Measurements from ENCODE around the gene HAS3. TPM values are rescaled to one million over a fixed set of nuclear protein-coding genes. Genes with fewer than 3 reads are reported as not detected.

The HAS3 gene
- total RNA-seq, 2 donors from 2014 or later = 1.8 to 2.7 TPM

GRCh38 chr16:69064124-69064763, 41.2 kb upstream of the HAS3 start:
- TF ChIP-seq, protein P1, sequence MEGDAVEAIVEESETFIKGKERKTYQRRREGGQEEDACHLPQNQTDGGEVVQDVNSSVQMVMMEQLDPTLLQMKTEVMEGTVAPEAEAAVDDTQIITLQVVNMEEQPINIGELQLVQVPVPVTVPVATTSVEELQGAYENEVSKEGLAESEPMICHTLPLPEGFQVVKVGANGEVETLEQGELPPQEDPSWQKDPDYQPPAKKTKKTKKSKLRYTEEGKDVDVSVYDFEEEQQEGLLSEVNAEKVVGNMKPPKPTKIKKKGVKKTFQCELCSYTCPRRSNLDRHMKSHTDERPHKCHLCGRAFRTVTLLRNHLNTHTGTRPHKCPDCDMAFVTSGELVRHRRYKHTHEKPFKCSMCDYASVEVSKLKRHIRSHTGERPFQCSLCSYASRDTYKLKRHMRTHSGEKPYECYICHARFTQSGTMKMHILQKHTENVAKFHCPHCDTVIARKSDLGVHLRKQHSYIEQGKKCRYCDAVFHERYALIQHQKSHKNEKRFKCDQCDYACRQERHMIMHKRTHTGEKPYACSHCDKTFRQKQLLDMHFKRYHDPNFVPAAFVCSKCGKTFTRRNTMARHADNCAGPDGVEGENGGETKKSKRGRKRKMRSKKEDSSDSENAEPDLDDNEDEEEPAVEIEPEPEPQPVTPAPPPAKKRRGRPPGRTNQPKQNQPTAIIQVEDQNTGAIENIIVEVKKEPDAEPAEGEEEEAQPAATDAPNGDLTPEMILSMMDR (IDR thresholded peaks at IDR 0.05) = no peak

DNA sequence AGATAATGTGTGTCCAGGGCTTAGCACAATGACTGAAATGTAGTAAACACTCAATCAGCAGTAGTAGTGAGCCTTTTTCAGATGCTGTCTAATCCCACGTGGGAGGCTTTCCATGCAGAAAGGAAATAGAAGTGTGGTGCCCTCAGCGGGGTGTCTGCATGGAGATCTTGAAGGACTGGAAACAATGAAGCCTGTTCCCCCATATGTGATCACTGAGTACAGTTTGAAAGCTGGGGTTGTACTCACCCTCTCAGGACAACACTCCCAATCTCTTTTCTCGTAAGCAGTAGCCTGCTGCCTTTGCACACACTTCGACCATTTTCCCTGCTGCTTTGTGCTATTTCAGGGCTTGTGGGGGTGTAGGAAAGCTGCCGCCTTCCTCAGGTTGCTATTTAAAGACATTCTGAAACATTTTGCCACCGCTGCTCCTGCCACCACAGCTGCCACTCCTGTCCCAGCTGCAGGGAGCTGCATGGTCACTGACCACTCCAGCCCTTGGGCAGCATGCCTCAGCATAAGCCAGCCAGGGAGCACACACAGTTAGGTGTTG, 40.6 kb upstream of the HAS3 start:
- ATAC-seq (ENCODE audit: insufficient number of reproducible peaks, low FRiP score, low read depth) = no peak
- no peak for DNase-seq (ENCODE audit: low spot score)
- TF ChIP-seq, protein P1 (IDR thresholded peaks at IDR 0.05) = no peak

More at GRCh38 chr16:69064124-69064763, 41.2 kb upstream of the HAS3 start:
- no peak for ATAC-seq (ENCODE audit: insufficient number of reproducible peaks, low FRiP score, low read depth)
- Histone ChIP-seq H3K4me1 (ENCODE audit: control insufficient read depth in 1 of 2, low read depth in 2 of 2) (no peaks in the 10 kb centered on the region), H3K27me3 (replicated peaks; ENCODE audit: insufficient read depth) (no peaks in the 10 kb centered on the region), H3K27ac (no peak overlapping the region), H3K36me3 (no peaks in the 10 kb centered on the region), H3K9me3 (no peaks in the 10 kb centered on the region), H3K4me3 (no peak overlapping the region)
- no peak for DNase-seq (ENCODE audit: low spot score)

GRCh38 chr16:69069504-69069903, 35.9 kb upstream of the HAS3 start:
- H3K27ac ChIP-seq = no peak overlapping the region
- no peak for DNase-seq (ENCODE audit: low spot score)
- H3K9me3 ChIP-seq = no peaks in the 10 kb centered on the region
- ATAC-seq (ENCODE audit: insufficient number of reproducible peaks, low FRiP score, low read depth) = no peak
- H3K27me3 ChIP-seq (replicated peaks; ENCODE audit: insufficient read depth) = no peaks in the 10 kb centered on the region
- no peaks in the 10 kb centered on the region for H3K4me1 ChIP-seq (ENCODE audit: control insufficient read depth in 1 of 2, low read depth in 2 of 2)
- H3K36me3 ChIP-seq = no peaks in the 10 kb centered on the region
- H3K4me3 ChIP-seq = no peak overlapping the region
- TF ChIP-seq, protein P1 (IDR thresholded peaks at IDR 0.05) = no peak

More for the DNA sequence above, 40.6 kb upstream of the HAS3 start:
- no peak overlapping the region for H3K4me3 ChIP-seq
- H3K27ac ChIP-seq = no peak overlapping the region
- no peaks in the 10 kb centered on the region for H3K27me3 ChIP-seq (replicated peaks; ENCODE audit: insufficient read depth)
- H3K4me1 ChIP-seq (ENCODE audit: control insufficient read depth in 1 of 2, low read depth in 2 of 2) = no peaks in the 10 kb centered on the region
- no peaks in the 10 kb centered on the region for H3K9me3 ChIP-seq
- no peaks in the 10 kb centered on the region for H3K36me3 ChIP-seq

GRCh38 chr16:69071036-69071435, 34.4 kb upstream of the HAS3 start:
- no peaks in the 10 kb centered on the region for H3K27me3 ChIP-seq (replicated peaks; ENCODE audit: insufficient read depth)
- no peak for ATAC-seq (ENCODE audit: insufficient number of reproducible peaks, low FRiP score, low read depth)
- no peak overlapping the region for H3K4me3 ChIP-seq
- no peaks in the 10 kb centered on the region for H3K36me3 ChIP-seq
- no peaks in the 10 kb centered on the region for H3K9me3 ChIP-seq
- no peak overlapping the region for H3K27ac ChIP-seq
- DNase-seq (ENCODE audit: low spot score) = no peak
- TF ChIP-seq, protein P1 (IDR thresholded peaks at IDR 0.05) = no peak
- no peaks in the 10 kb centered on the region for H3K4me1 ChIP-seq (ENCODE audit: control insufficient read depth in 1 of 2, low read depth in 2 of 2)

- Histone ChIP-seq H3K4me1 (ENCODE audit: control insufficient read depth in 1 of 2, low read depth in 2 of 2) (no peaks in the 10 kb centered on the region), H3K9me3 (no peaks in the 10 kb centered on the region), H3K27ac (no peak overlapping the region), H3K4me3 (no peak overlapping the region), H3K27me3 (replicated peaks; ENCODE audit: insufficient read depth) (no peaks in the 10 kb centered on the region), H3K36me3 (no peaks in the 10 kb centered on the region)
- no peak for ATAC-seq (ENCODE audit: insufficient number of reproducible peaks, low FRiP score, low read depth)
- TF ChIP-seq, protein P1 (IDR thresholded peaks at IDR 0.05) = no peak
- no peak for DNase-seq (ENCODE audit: low spot score)
These were observed 32.8 kb upstream of the HAS3 start for GRCh38 chr16:69072640-69072974.

Measured in thoracic aorta (tissue), 2 donors.